GM12878 (cell line): Measurements from ENCODE around the gene CCDC110. TPM values are rescaled to one million over a fixed set of nuclear protein-coding genes. Genes with fewer than 3 reads are reported as not detected.

Experiments used
- ATAC-seq: fragments of 200-7000 bp; cut with Tn5 transposase; 3 replicates; pipeline ENCODE4 v1.9.1; 2020; ENCODE audit warnings: mild to moderate bottlenecking, moderate library complexity
- BruUV-seq: library from RNA; stranded (reverse); fragments of 400-500 nt; replicated peaks from 2 replicates; lab custom pipeline; 2021; lab: Mats Ljungman, UMichigan
- CTCF ChIA-PET: fragments of 300-600 bp; sonication (Branson Sonifier 250); formaldehyde crosslinking; extraction: SDS; loops from one replicate; lab custom pipeline; 2021; ENCODE audit warnings: inconsistent platforms; lab: Yijun Ruan, JAX
- POLR2A ChIA-PET: fragments of 350-600 bp; formaldehyde crosslinking; extraction: SDS; loops from one replicate; lab custom pipeline; 2021; ENCODE audit warnings: inconsistent platforms; lab: Charles Lee
- RAD21 ChIA-PET: fragments of 300-600 bp; sonication (Branson Sonifier 250); formaldehyde crosslinking; loops from one replicate; lab custom pipeline; 2023; ENCODE audit warnings: antibody characterized with exemption; ENCODE audit not compliant: unreplicated experiment; lab: Charles Lee
- SMC1A ChIA-PET: fragments of 300-600 bp; sonication (Branson Sonifier 250); formaldehyde crosslinking; loops from one replicate; lab custom pipeline; 2023; ENCODE audit not compliant: unreplicated experiment, uncharacterized antibody; lab: Charles Lee
- DNase-seq: peaks from one replicate; pipeline ENCODE4 v3.0.0-alpha.2; 2011; ENCODE audit warnings: low read depth, low spot score
- FAIRE-seq: peaks from 3 replicates; lab custom pipeline; 2011; peaks lifted over from hg19 to GRCh38; lab: Jason Lieb, UNC
- H2AFZ ChIP-seq: 2 replicates; pipeline ENCODE4 v1.6.0; 2011; ENCODE audit warnings: low read depth, low read length, control low read depth; ENCODE audit not compliant: control insufficient read depth
- H3K27ac ChIP-seq: 2 replicates; pipeline ENCODE4 v1.5.1; 2011; ENCODE audit warnings: control low read depth; ENCODE audit not compliant: control insufficient read depth, insufficient read depth
- H3K27me3 ChIP-seq, 2 experiments: replicated peaks in 1 of 2; 2 replicates each; pipeline versions ENCODE4 v1.6.0 to v1.6.1; 2011; ENCODE audit warnings: low read length in 1 of 2; ENCODE audit not compliant: control insufficient read depth in 2 of 2, insufficient read depth in 2 of 2
- H3K36me3 ChIP-seq, 2 experiments: 2 replicates each; pipeline ENCODE4 v1.5.1; 2011; ENCODE audit warnings: low read length in 1 of 2; ENCODE audit not compliant: control insufficient read depth in 2 of 2, insufficient read depth in 2 of 2
- H3K4me1 ChIP-seq: 2 replicates; pipeline ENCODE4 v1.6.1; 2011; ENCODE audit warnings: mild to moderate bottlenecking, low read length, moderate library complexity, mixed read lengths; ENCODE audit not compliant: control insufficient read depth, insufficient read depth
- H3K4me2 ChIP-seq: 2 replicates; pipeline ENCODE4 v1.6.0; 2011; ENCODE audit warnings: control low read depth; ENCODE audit not compliant: control insufficient read depth, insufficient read depth
- H3K4me3 ChIP-seq: fragments of 200-600 bp; sonication (generic); 2 replicates; pipeline ENCODE4 v1.5.1; 2016
- H3K79me2 ChIP-seq: 2 replicates; pipeline ENCODE4 v1.6.0; 2011; ENCODE audit warnings: low read length; ENCODE audit not compliant: control insufficient read depth, insufficient read depth
- H3K9ac ChIP-seq: 2 replicates; pipeline ENCODE4 v1.8.0; 2011; ENCODE audit warnings: low read length, control low read depth, mixed read lengths; ENCODE audit not compliant: control insufficient read depth, insufficient read depth
- H3K9me3 ChIP-seq: replicated peaks from 3 replicates; pipeline ENCODE4 v1.5.1; 2011; ENCODE audit warnings: mild to moderate bottlenecking, low read length; ENCODE audit not compliant: control insufficient read depth, insufficient read depth
- H4K20me1 ChIP-seq: 2 replicates; pipeline ENCODE4 v1.6.0; 2011; ENCODE audit not compliant: control insufficient read depth, insufficient read depth
- BCLAF1 ChIP-seq: fragments of 450-650 bp; IDR thresholded peaks from 2 replicates; pipeline ENCODE4 v1.6.1; 2017; ENCODE audit warnings: antibody characterized with exemption, mild to moderate bottlenecking, moderate library complexity
- CHD2 ChIP-seq: IDR thresholded peaks from 2 replicates; pipeline ENCODE4 v1.6.1; 2011; ENCODE audit warnings: low read depth, low read length, improper control_type of control experiment, borderline replicate concordance
- NFYB ChIP-seq: IDR thresholded peaks from 2 replicates; pipeline ENCODE4 v1.6.1; 2011; ENCODE audit warnings: low read depth, mild to moderate bottlenecking, low read length, improper control_type of control experiment, moderate library complexity; ENCODE audit not compliant: insufficient read depth
- NR2F1 ChIP-seq: fragments of 450-650 bp; conservative IDR thresholded peaks from 2 replicates; pipeline ENCODE4 v1.6.1; 2017; ENCODE audit warnings: mild to moderate bottlenecking
- POLR2AphosphoS2 ChIP-seq: IDR thresholded peaks from 2 replicates; pipeline ENCODE4 v1.6.1; 2011; ENCODE audit warnings: low read depth, mild to moderate bottlenecking, low read length, improper control_type of control experiment, moderate library complexity
- RBBP5 ChIP-seq: fragments of 200-600 bp; sonication (generic); conservative IDR thresholded peaks from 2 replicates; pipeline ENCODE4 v1.6.1; 2016
- SKIL ChIP-seq: fragments of 450-650 bp; IDR thresholded peaks from 2 replicates; pipeline ENCODE4 v1.6.1; 2017; ENCODE audit warnings: mild to moderate bottlenecking, low read depth, inconsistent platforms; ENCODE audit not compliant: poor library complexity, severe bottlenecking
- SUZ12 ChIP-seq: fragments of 200-600 bp; sonication (generic); IDR thresholded peaks from one replicate; pipeline ENCODE4 v1.6.1; 2018; ENCODE audit warnings: antibody characterized with exemption, mild to moderate bottlenecking; ENCODE audit not compliant: unreplicated experiment
- TARDBP ChIP-seq: IDR thresholded peaks from 2 replicates; pipeline ENCODE4 v1.6.1; 2016; ENCODE audit warnings: borderline replicate concordance
- TBL1XR1 ChIP-seq: IDR thresholded peaks from 2 replicates; pipeline ENCODE4 v1.6.1; 2012; ENCODE audit warnings: low read depth, low read length, improper control_type of control experiment
- ZBTB40 ChIP-seq: fragments of 450-650 bp; IDR thresholded peaks from 2 replicates; pipeline ENCODE4 v1.6.1; 2016; ENCODE audit warnings: mild to moderate bottlenecking, moderate library complexity, borderline replicate concordance
- ZNF24 ChIP-seq: fragments of 450-650 bp; IDR thresholded peaks from 2 replicates; pipeline ENCODE4 v1.6.1; 2017; ENCODE audit warnings: antibody characterized with exemption, mild to moderate bottlenecking
- WGBS: methylation state at CpG from one replicate; pipeline ENCODE4 v1.1.6; 2016; ENCODE audit warnings: low lambda C conversion rate; ENCODE audit not compliant: insufficient replicate concordance, insufficient coverage; ENCODE audit errors: missing lambda C conversion rate; 5-methylcytosine and 5-hydroxymethylcytosine counted together
- in situ Hi-C: fragments of 300-500 bp; cut with MboI; formaldehyde crosslinking; loops from 9 replicates; pipeline ENCODE4 v1.14.3; 2018; ENCODE audit warnings: mixed read lengths
- intact Hi-C: fragments of 100-400 bp; cut with micrococcal nuclease; formaldehyde crosslinking; loops from one replicate; pipeline ENCODE4 v1.14.2; 2022; ENCODE audit not compliant: unreplicated experiment
- polyA plus RNA-seq, 11 experiments: library from polyadenylated mRNA; depleted of rRNA in 4 of 11; unstranded in 6 of 11; stranded (reverse) in 5 of 11; fragments of >200 nt; fragmentation: Nextera tagmentation in 4 of 11; fragmentation: Illumina TruSeq in 1 of 11; extraction: Ambion mirVana in 4 of 11; extraction: Trizol in 1 of 11; gene quantifications; 1 replicate in 1 of 11; 2 replicates in 10 of 11; pipeline versions ENCODE4 v1.2.1 to v1.2.3, GENCODE V29; 2011 to 2016; ENCODE audit warnings: inconsistent platforms in 2 of 11, missing spikeins in 2 of 11, low read depth in 1 of 11
- total RNA-seq, 4 experiments: library from RNA; depleted of rRNA in 3 of 4; stranded (reverse); fragments of >200 nt in 3 of 4; fragmentation: Illumina TruSeq in 1 of 4; extraction: Trizol in 1 of 4; gene quantifications; 2 replicates each; pipeline versions ENCODE4 v1.2.1 to v1.2.3, GENCODE V29; 2013 to 2021

CCDC110 gene
- total and polyA plus RNA-seq, 10 of the 15 experiments (the other 5 are each of a cell fraction or from before 2014, with no cell fraction given) = 0.85 to 3.1 (median 2.1) TPM; not detected in 1

- TF ChIP-seq ZBTB40 (no peak), NR2F1 (no peak), TARDBP (no peak), TBL1XR1 (no peak), POLR2AphosphoS2 (no peak), SUZ12 (no peak)
- TF ChIP-seq, all 136 proteins: peak for 0
Observed at GRCh38 chr4:185412412-185412811, 59.1 kb downstream of the CCDC110 start (continued).

- ChIA-PET SMC1A (interaction anchor here (0.7 to 1.4 kb wide), 3 partner anchors 13 to 186 kb away, joined by 3 to 5 read pairs (median 3); no protein-coding TSS in a partner anchor), CTCF (interaction anchor here (0.6 to 1.5 kb wide), 2 partner anchors 9 to 17 kb away, joined by 4 read pairs; no protein-coding TSS in a partner anchor), POLR2A (interaction anchor here (0.6 to 1.1 kb wide), 2 partner anchors 9 to 156 kb away, joined by 4 read pairs; no protein-coding TSS in a partner anchor), RAD21 (no interaction called here)
- intact Hi-C loops (no loop called here), in situ Hi-C loops (no loop called here)
- H3K9ac ChIP-seq = no peak overlapping the region
- DNase-seq = no peak
- no peak overlapping the region for H3K4me3 ChIP-seq
- H2AFZ ChIP-seq = no peak overlapping the region
- no peaks in the 10 kb centered on the region for H3K4me1 ChIP-seq
- ATAC-seq = no peak
- peaks cover 2% of the 10 kb centered on the region; the same call in 2 of the 3 replicates for H3K9me3 ChIP-seq
- BruUV-seq = no TSS peak
- WGBS = 71% methylated on average over 5 of the region's 5 CpGs
- H3K36me3 ChIP-seq = peaks cover 0 to 30% of the 10 kb centered on the region in 2 experiments; a peak in 3 of 4 replicates
- FAIRE-seq = no peak
- no peaks in the 10 kb centered on the region for H4K20me1 ChIP-seq
- H3K79me2 ChIP-seq = no peaks in the 10 kb centered on the region
- no peak overlapping the region for H3K27ac ChIP-seq
- H3K4me2 ChIP-seq = no peak overlapping the region
- H3K27me3 ChIP-seq = no peaks in the 10 kb centered on the region
- TF ChIP-seq CHD2 = no peak
- no peak for TF ChIP-seq NFYB
- no peak for TF ChIP-seq BCLAF1
- no peak for TF ChIP-seq ZNF24
- no peak for TF ChIP-seq RBBP5
- TF ChIP-seq SKIL = no peak
Observed at GRCh38 chr4:185411849-185412248, 59.7 kb downstream of the CCDC110 start.
